RWPE2 (cell line): Measurements from ENCODE around the gene FBLN5.

Experiments
- ATAC-seq: fragments of 200-7000 bp; cut with Tn5 transposase; 3 replicates; pipeline ENCODE4 v1.9.1; 2021; ENCODE audit warnings: low read depth
- DNase-seq: peaks from one replicate; pipeline ENCODE4 v3.0.0-alpha.2; 2020; ENCODE audit warnings: low spot score
- H3K27ac ChIP-seq: fragments of 450-650 bp; 2 replicates; pipeline ENCODE4 v1.5.1; 2017; ENCODE audit warnings: mild to moderate bottlenecking; ENCODE audit not compliant: poor library complexity, severe bottlenecking
- H3K27me3 ChIP-seq: fragments of 250-450 bp; sonication (Bioruptor Pico); 2 replicates; pipeline ENCODE4 v1.5.1; 2021; ENCODE audit warnings: mild to moderate bottlenecking, moderate library complexity; ENCODE audit not compliant: insufficient read depth, poor library complexity, severe bottlenecking
- H3K36me3 ChIP-seq: fragments of 250-450 bp; sonication (Bioruptor Pico); 2 replicates; pipeline ENCODE4 v1.5.1; 2020; ENCODE audit warnings: low read depth, mild to moderate bottlenecking, moderate library complexity
- H3K4me1 ChIP-seq: fragments of 250-450 bp; sonication (Bioruptor Pico); 2 replicates; pipeline ENCODE4 v1.5.1; 2021; ENCODE audit warnings: mild to moderate bottlenecking, moderate library complexity; ENCODE audit not compliant: insufficient read depth, poor library complexity, severe bottlenecking
- H3K4me3 ChIP-seq: fragments of 250-450 bp; sonication (Bioruptor Pico); 2 replicates; pipeline ENCODE4 v1.5.1; 2021; ENCODE audit warnings: mild to moderate bottlenecking, moderate library complexity; ENCODE audit not compliant: severe bottlenecking
- H3K9me3 ChIP-seq: fragments of 250-450 bp; sonication (Bioruptor Pico); 2 replicates; pipeline ENCODE4 v1.5.1; 2021; ENCODE audit warnings: mild to moderate bottlenecking, moderate library complexity; ENCODE audit not compliant: severe bottlenecking
- CTCF ChIP-seq: fragments of 450-650 bp; IDR thresholded peaks from one replicate; pipeline ENCODE4 v1.5.1; 2017; ENCODE audit warnings: mild to moderate bottlenecking, moderate library complexity; ENCODE audit not compliant: poor library complexity, severe bottlenecking

Gene FBLN5

GRCh38 chr14:91888641-91889476 is 58.6 kb downstream of the FBLN5 start:
- no peak for ATAC-seq
- DNase-seq: no peak
- no peaks in the 10 kb centered on the region for H3K9me3 ChIP-seq

GRCh38 chr14:91886961-91887360 is 60.5 kb downstream of the FBLN5 start:
- H3K4me1 ChIP-seq: no peaks in the 10 kb centered on the region
- H3K27me3 ChIP-seq: no peaks in the 10 kb centered on the region
- no peak overlapping the region for H3K27ac ChIP-seq
- no peak for ATAC-seq
- no peak overlapping the region for H3K4me3 ChIP-seq
- no peaks in the 10 kb centered on the region for H3K36me3 ChIP-seq
- no peak for DNase-seq
- H3K9me3 ChIP-seq: no peaks in the 10 kb centered on the region
- no peak for TF ChIP-seq CTCF

More at GRCh38 chr14:91888641-91889476, 58.6 kb downstream of the FBLN5 start:
- Histone ChIP-seq H3K36me3 (no peaks in the 10 kb centered on the region), H3K27ac (no peak overlapping the region), H3K4me3 (no peak overlapping the region), H3K27me3 (no peaks in the 10 kb centered on the region), H3K4me1 (no peaks in the 10 kb centered on the region)
- TF ChIP-seq CTCF: no peak

- no peaks in the 10 kb centered on the region for H3K9me3 ChIP-seq
- no peak overlapping the region for H3K27ac ChIP-seq
- no peaks in the 10 kb centered on the region for H3K27me3 ChIP-seq
- no peaks in the 10 kb centered on the region for H3K36me3 ChIP-seq
- no peak overlapping the region for H3K4me3 ChIP-seq
- no peaks in the 10 kb centered on the region for H3K4me1 ChIP-seq
- DNase-seq (no peak), ATAC-seq (no peak)
- no peak for TF ChIP-seq CTCF
Measured at GRCh38 chr14:91885839-91886238, 61.7 kb downstream of the FBLN5 start.

- Histone ChIP-seq H3K27ac (no peak overlapping the region), H3K9me3 (no peaks in the 10 kb centered on the region), H3K36me3 (no peaks in the 10 kb centered on the region), H3K27me3 (no peaks in the 10 kb centered on the region), H3K4me3 (no peak overlapping the region), H3K4me1 (peaks cover 3% of the 10 kb centered on the region)
- DNase-seq (no peak), ATAC-seq (no peak)
- TF ChIP-seq CTCF: no peak
Measured at GRCh38 chr14:91885113-91885712, 62.3 kb downstream of the FBLN5 start.

- H3K9me3 ChIP-seq: no peaks in the 10 kb centered on the region
- no peak overlapping the region for H3K4me3 ChIP-seq
- no peak for DNase-seq
- TF ChIP-seq CTCF: no peak
- ATAC-seq: no peak
- H3K36me3 ChIP-seq: no peaks in the 10 kb centered on the region
- H3K4me1 ChIP-seq: peaks cover 9% of the 10 kb centered on the region
- no peak overlapping the region for H3K27ac ChIP-seq
- H3K27me3 ChIP-seq: no peaks in the 10 kb centered on the region
Measured at GRCh38 chr14:91884664-91885063, 62.8 kb downstream of the FBLN5 start.
